ENCODE results near the gene PLTP.

PLTP gene

GRCh38 chr20:45860560-45861220 is 51.3 kb downstream of the PLTP start (continued):
- TF ChIP-seq ZNF366 (tag by site-specific recombination; conservative IDR thresholded peaks at IDR 0.05), result peak; percentile 82
- TF ChIP-seq ZNF596 (tag by site-specific recombination; IDR thresholded peaks at IDR 0.05), result no peak
- peak; percentile 40 for TF ChIP-seq ZNF335 (tag by site-specific recombination; conservative IDR thresholded peaks at IDR 0.05)
- no peak for TF ChIP-seq ZNF549 (tag by site-specific recombination; IDR thresholded peaks at IDR 0.05)
- TF ChIP-seq WT1 (tag by site-specific recombination; IDR thresholded peaks at IDR 0.05), result peak; percentile 78
- TF ChIP-seq ZNF18 (tag by site-specific recombination; IDR thresholded peaks at IDR 0.05), result 0 out of 2 replicates have a peak, but pooled peaks have one; percentile 45
- TF ChIP-seq KLF8 (tag by site-specific recombination; IDR thresholded peaks at IDR 0.05), result peak; percentile 50; the same call in 1 of the 2 replicates
- TF ChIP-seq ZNF391 (tag by site-specific recombination; IDR thresholded peaks at IDR 0.05; ENCODE audit: borderline replicate concordance, low read depth), result 0 out of 2 replicates have a peak, but pooled peaks have one; percentile 11
- TF ChIP-seq ZNF692 (tag by site-specific recombination; IDR thresholded peaks at IDR 0.05), result peak; percentile 87
- TF ChIP-seq ZFP69B (tag by site-specific recombination; IDR thresholded peaks at IDR 0.05), result peak; percentile 53
- TF ChIP-seq ZNF184 (tag by site-specific recombination; IDR thresholded peaks at IDR 0.05), result peak; percentile 74; the same call in 1 of the 2 replicates
- TF ChIP-seq ZNF518A (tag by site-specific recombination; conservative IDR thresholded peaks at IDR 0.05; ENCODE audit: low read depth), result no peak
- TF ChIP-seq KLF10 (tag by site-specific recombination; IDR thresholded peaks at IDR 0.05), result peak; percentile 45; the same call in 1 of the 2 replicates
- peak; percentile 28; the same call in 1 of the 2 replicates for TF ChIP-seq ATF2 (tag by site-specific recombination; IDR thresholded peaks at IDR 0.05; ENCODE audit: low read depth)
- TF ChIP-seq ZFP3 (tag by site-specific recombination; IDR thresholded peaks at IDR 0.05; ENCODE audit: low read depth), result no peak
- peak; percentile 87 for TF ChIP-seq SP7 (tag by site-specific recombination; IDR thresholded peaks at IDR 0.05)
- TF ChIP-seq ZNF629 (tag by site-specific recombination; IDR thresholded peaks at IDR 0.05), result peak; percentile 99
- 0 out of 2 replicates have a peak, but pooled peaks have one; percentile 33 for TF ChIP-seq PRDM6 (tag by site-specific recombination; IDR thresholded peaks at IDR 0.05)
